Left renal cortex interstitium (tissue), 4 donors: ENCODE measurements around the gene CCDC85A. TPM values are rescaled to one million over a fixed set of nuclear protein-coding genes. Genes with fewer than 3 reads are reported as not detected.

ENCODE experiments used
- DNase-seq, 4 donors: peaks; one replicate each; pipeline ENCODE4 v3.0.0-alpha.2; 2013; ENCODE audit warnings: low read depth in 4 of 4, low spot score in 2 of 4, missing footprints in 1 of 4
- polyA plus RNA-seq, 4 donors: library from polyadenylated mRNA; unstranded; fragments of 120-200 nt; gene quantifications; one replicate each; pipeline ENCODE4 v1.2.1, GENCODE V29; 2013; ENCODE audit not compliant: insufficient read length in 4 of 4

CCDC85A gene
- polyA plus RNA-seq, 4 donors = 1.6 to 2.0 (median 1.7) TPM

- no peak for DNase-seq
Measured at GRCh38 chr2:56348392-56349210, 164.8 kb downstream of the CCDC85A start.

DNA sequence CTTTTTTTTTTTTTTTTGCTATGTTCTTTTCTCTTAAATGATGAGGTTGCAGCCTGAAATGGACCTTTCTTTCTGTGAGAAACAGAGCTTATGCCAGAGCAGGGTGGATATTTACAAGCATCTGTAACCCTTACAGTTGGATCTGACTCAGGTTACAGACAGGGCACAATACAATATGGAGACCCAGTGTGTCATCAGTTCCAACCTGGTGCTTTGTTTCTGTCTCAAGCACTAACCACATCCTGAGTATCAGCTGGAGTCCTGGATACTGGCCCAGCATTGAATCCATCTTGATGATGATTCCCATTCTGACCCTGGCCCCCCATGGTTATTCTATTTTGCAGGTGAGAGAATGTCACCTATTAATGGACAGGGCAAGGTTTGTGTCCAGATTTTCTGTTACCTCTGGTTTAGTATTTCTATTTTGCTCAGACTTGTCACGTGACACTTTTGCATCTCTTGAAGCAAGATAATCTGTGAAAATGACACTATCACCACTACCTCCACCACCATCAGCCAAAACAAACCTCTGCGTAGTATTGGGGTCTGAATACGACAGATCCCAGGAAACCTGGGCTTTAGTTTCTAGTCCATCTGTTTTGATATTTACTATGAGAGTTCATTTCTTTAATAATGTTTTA lies 174.0 kb downstream of the CCDC85A start:
- DNase-seq = no peak

GRCh38 chr2:56361844-56362243 lies 178.1 kb downstream of the CCDC85A start:
- no peak for DNase-seq

- no peak for DNase-seq
Measured at GRCh38 chr2:56364902-56365301, 181.1 kb downstream of the CCDC85A start.

DNA sequence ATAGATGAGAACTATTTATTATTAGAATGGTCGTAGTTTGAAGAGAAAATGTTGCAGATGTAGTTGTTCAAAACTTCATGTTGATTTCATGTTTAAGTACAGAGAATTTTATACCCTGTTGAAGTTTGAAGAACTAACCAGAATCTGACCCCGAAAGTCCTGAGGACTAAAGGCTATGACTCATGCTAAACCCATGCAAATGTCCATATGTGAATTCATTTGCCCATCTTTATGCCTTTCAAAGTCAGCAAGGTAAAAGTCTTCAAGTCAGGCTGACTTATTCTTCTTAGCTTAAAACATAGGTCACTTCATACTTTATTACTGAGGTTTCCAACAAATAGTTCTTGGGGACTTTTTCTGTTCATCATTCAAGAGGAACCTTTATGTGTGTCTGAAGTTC lies 185.5 kb downstream of the CCDC85A start:
- DNase-seq = no peak

DNA sequence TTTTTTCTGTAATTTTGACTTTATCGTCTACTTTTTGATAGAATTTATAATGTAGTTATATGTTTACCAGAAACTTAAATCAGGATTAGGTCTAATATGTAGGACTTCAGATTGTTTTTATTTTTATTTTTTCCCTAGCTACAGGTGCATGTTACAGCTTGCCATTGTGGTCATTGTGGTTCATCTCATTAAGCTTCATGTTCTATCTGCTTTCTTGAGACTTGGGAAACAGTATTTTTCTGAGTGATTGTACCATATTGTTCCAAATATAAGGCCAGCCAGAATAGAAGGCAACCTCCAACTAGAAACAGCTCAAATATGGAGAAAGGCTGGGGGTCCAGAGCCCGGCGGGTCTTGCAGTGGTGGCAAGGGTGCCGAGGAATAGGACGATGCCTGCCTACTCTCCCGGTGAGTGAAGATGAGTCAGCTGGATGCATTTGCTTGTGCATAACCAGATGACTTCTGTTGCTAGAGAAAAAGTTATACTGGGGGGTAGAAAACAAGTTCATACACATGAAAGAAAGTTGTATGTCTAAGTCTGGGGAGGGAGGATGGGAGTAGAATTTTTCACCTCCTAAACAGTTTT lies 188.4 kb downstream of the CCDC85A start:
- no peak for DNase-seq

DNA sequence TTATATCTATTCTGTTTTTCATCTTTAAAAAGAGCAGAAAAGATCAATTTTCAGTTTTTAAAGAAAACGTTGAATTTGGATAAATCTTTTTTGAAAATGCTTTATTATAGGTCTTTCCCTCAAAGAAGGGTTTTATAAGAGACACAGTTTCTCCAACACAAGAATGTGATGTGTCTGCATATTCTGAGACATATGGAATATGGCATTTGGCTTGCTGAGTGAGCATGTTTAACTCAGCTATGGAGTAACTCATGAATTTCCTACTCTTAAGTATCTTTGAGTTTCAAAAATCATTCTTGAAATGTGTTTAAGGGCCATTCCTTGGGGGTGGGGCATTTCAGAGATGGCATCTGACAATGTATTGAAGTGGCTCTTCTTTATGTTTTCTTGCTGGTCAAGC lies 191.5 kb downstream of the CCDC85A start:
- DNase-seq = no peak

GRCh38 chr2:56376699-56377665 lies 193.2 kb downstream of the CCDC85A start:
- no peak for DNase-seq

DNA sequence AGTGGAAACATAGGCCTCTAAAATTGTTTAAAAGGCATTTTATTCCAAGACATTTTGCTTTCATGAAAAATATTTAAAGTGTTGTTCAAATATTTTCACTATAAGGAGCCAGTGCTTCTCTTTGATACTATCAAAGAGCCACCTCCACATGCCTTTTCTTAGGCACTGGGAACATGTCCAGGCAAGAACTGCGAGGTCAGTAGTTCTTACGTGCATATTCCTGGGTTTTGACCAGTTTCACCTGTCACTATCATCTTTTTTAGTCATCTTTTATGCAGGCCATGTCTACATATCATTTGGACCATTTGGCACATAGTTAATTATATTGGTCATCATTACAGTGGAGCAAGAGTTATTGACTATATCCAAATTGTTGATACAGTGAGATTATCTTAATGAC lies 195.3 kb downstream of the CCDC85A start:
- no peak for DNase-seq

DNA sequence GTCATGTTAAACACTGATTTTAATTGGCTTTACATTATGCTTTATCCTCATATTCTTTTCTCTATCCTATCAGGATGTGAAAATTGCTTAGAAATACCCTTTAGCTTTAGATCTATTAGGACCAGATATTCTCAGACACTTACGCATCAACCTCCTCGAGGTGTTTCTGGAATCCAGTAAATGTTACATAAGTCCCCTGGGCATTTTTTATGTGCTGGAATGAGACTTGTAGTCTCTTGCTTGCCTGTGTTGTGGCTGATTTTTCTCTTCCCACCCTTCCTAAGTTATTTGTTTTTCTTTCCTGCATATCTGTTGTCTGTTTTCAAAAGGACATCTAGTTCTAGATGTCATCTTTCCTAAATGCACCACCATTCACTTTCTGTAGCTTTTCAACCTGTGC lies 197.1 kb downstream of the CCDC85A start:
- no peak for DNase-seq

DNA sequence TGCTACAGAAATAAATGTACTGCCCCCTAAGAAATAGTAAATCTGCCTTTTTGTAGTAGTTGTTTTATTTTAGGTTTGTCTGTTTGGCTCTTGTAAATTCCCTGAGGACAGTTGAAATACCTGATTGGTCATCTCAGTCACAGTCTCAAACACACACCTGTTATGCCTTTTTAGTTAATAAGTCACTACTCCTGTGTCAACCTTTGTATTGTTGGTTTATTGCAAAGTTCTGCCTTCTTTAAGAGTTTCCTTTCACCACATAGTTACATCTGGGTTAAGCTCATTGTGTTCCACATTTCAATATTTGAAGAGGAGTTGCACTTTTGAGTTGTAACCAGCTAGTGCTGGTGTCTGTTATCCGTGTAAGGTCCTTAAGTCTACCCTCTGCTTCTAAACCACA lies 198.7 kb downstream of the CCDC85A start:
- no peak for DNase-seq

GRCh38 chr2:56386657-56387056 lies 202.9 kb downstream of the CCDC85A start:
- no peak for DNase-seq

GRCh38 chr2:56390644-56391043 lies 206.9 kb downstream of the CCDC85A start:
- no peak for DNase-seq

DNA sequence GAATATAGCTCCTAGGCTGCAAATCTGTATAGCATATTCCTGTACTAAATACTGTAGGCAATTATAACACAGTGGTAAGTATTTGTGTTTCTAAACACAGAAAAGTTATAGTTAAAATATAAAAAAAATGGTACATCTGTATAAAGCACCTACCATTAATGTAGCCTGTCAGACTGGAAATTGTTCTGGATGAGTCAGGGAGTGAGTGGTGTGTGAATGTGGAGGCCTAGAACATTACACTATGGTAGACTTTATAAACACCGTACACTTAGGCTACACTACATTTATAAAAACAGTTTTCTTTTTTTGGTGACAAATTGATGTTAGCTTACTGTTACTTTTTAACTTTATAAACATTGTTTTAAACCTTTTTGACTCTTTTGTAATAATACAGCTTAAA lies 226.3 kb downstream of the CCDC85A start:
- DNase-seq = no peak

GRCh38 chr2:56416500-56417176 lies 232.8 kb downstream of the CCDC85A start:
- no peak for DNase-seq
